AG04450 (cell line): Measurements from ENCODE around the gene DCDC2. TPM values are rescaled to one million over a fixed set of nuclear protein-coding genes. Genes with fewer than 3 reads are reported as not detected.

Source experiments
- CTCF ChIA-PET: fragments of 300-600, 350-600 bp; formaldehyde crosslinking; extraction: SDS; loops from one replicate; lab custom pipeline; 2022; ENCODE audit warnings: antibody characterized with exemption, inconsistent platforms; lab: Charles Lee
- POLR2A ChIA-PET: fragments of 350-600 bp; formaldehyde crosslinking; extraction: SDS; loops from one replicate; lab custom pipeline; 2021; ENCODE audit warnings: antibody characterized with exemption, inconsistent platforms; lab: Yijun Ruan, JAX
- DNase-seq: peaks from one replicate; pipeline ENCODE4 v3.0.0-alpha.2; 2011; ENCODE audit warnings: low read depth, low spot score
- H3K27ac ChIP-seq: one replicate; pipeline ENCODE4 v1.5.1; 2012; ENCODE audit warnings: low read depth, low read length, control low read depth
- H3K27me3 ChIP-seq: one replicate; pipeline ENCODE4 v1.6.0; 2012; ENCODE audit warnings: low read length; ENCODE audit not compliant: control insufficient read depth, insufficient read depth
- H3K4me3 ChIP-seq: 2 replicates; pipeline ENCODE4 v1.5.1; 2011; ENCODE audit warnings: mild to moderate bottlenecking, low read depth, low read length, control low read depth
- H3K9me3 ChIP-seq: 2 replicates; pipeline ENCODE4 v1.5.1; 2012; ENCODE audit warnings: low read length; ENCODE audit not compliant: control insufficient read depth, insufficient read depth
- polyA minus RNA-seq: library from RNA; depleted of rRNA, polyadenylated mRNA; stranded (reverse); fragments of >200 nt; gene quantifications from 2 replicates; pipeline ENCODE4 v1.2.3, GENCODE V29; 2011; rRNA and poly(A)+ RNA removed
- polyA plus RNA-seq: library from polyadenylated mRNA; depleted of rRNA; stranded (reverse); fragments of >200 nt; gene quantifications from 2 replicates; pipeline ENCODE4 v1.2.3, GENCODE V29; 2011; rRNA removed
- TF ChIP-seq, protein P1 (sequence below): IDR thresholded peaks from 2 replicates; pipeline ENCODE4 v1.5.1; 2011; ENCODE audit warnings: low read depth, low read length, control low read depth, inconsistent platforms

Gene DCDC2
- polyA plus RNA-seq: 0.02 TPM in 1 of 2 replicates, not detected in the other
- polyA minus RNA-seq: not detected in 2 replicates

- Histone ChIP-seq H3K27ac (no peak within 1 kb of the TSS), H3K27me3 (peaks cover 12% of the 10 kb centered on the region), H3K4me3 (peak within 1 kb of the TSS; percentile 18), H3K9me3 (peaks cover 5% of the 10 kb centered on the region; the same call in 1 of the 2 replicates)
- TF ChIP-seq, protein P1, sequence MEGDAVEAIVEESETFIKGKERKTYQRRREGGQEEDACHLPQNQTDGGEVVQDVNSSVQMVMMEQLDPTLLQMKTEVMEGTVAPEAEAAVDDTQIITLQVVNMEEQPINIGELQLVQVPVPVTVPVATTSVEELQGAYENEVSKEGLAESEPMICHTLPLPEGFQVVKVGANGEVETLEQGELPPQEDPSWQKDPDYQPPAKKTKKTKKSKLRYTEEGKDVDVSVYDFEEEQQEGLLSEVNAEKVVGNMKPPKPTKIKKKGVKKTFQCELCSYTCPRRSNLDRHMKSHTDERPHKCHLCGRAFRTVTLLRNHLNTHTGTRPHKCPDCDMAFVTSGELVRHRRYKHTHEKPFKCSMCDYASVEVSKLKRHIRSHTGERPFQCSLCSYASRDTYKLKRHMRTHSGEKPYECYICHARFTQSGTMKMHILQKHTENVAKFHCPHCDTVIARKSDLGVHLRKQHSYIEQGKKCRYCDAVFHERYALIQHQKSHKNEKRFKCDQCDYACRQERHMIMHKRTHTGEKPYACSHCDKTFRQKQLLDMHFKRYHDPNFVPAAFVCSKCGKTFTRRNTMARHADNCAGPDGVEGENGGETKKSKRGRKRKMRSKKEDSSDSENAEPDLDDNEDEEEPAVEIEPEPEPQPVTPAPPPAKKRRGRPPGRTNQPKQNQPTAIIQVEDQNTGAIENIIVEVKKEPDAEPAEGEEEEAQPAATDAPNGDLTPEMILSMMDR: no peak
- ChIA-PET CTCF (no interaction called here), POLR2A (no interaction called here)
- no peak for DNase-seq
These were observed at the start of gene DCDC2 for GRCh38 chr6:24357336-24358218. DCDC2 (minus strand) TSS chr6:24358059; CDS start chr6:24357750, 309 bp downstream.

GRCh38 chr6:24405262-24405661 is 47.4 kb upstream of the DCDC2 start:
- CTCF ChIA-PET: interaction anchor here (0.8 to 1.5 kb wide), 3 partner anchors 16 to 25 kb away, joined by 3 to 5 read pairs (median 3); no protein-coding TSS in a partner anchor
- H3K27me3 ChIP-seq: no peaks in the 10 kb centered on the region
- no peak overlapping the region for H3K27ac ChIP-seq
- POLR2A ChIA-PET: no interaction called here
- no peak for DNase-seq
- H3K4me3 ChIP-seq: no peak overlapping the region
- TF ChIP-seq, protein P1: no peak
- no peaks in the 10 kb centered on the region; the same call in 1 of the 2 replicates for H3K9me3 ChIP-seq

GRCh38 chr6:24403501-24403824 is 45.6 kb upstream of the DCDC2 start:
- H3K9me3 ChIP-seq: no peaks in the 10 kb centered on the region; the same call in 1 of the 2 replicates
- H3K27ac ChIP-seq: no peak overlapping the region
- no peaks in the 10 kb centered on the region for H3K27me3 ChIP-seq
- DNase-seq: no peak
- ChIA-PET CTCF (interaction anchor here (0.6 kb wide), 1 partner anchor 122 kb away, joined by 4 read pairs; no protein-coding TSS in a partner anchor), POLR2A (no interaction called here)
- peak overlapping the region; percentile 97 for H3K4me3 ChIP-seq
- TF ChIP-seq, protein P1: no peak

GRCh38 chr6:24402697-24403500 is 45.0 kb upstream of the DCDC2 start, which contains the start of gene MRS2:
MRS2 (plus strand) TSS chr6:24402936; CDS start chr6:24403047, 111 bp downstream.
- CTCF ChIA-PET: interaction anchor here (0.6 to 1.7 kb wide), 4 partner anchors 14 to 122 kb away, joined by 4 to 8 read pairs (median 4); no protein-coding TSS in a partner anchor
- POLR2A ChIA-PET: interaction anchor here (0.7 kb wide), 1 partner anchor 182 kb away, joined by 3 read pairs; no protein-coding TSS in a partner anchor
- peak within 1 kb of the TSS; percentile 97 for H3K4me3 ChIP-seq
- peak within 1 kb of the TSS; percentile 39 for H3K27ac ChIP-seq
- H3K9me3 ChIP-seq: no peaks in the 10 kb centered on the region; the same call in 1 of the 2 replicates
- DNase-seq: peak; percentile 18
- no peaks in the 10 kb centered on the region for H3K27me3 ChIP-seq
- TF ChIP-seq, protein P1: no peak
